Activated naive CD8-positive, alpha-beta T cell treated with anti-CD3 and anti-CD28 coated beads, Interleukin-2, amount 10 ng/mL, durations not matched to agents 7 days and 5 days (primary cell): Measurements from ENCODE around the gene XRN2. TPM values are rescaled to one million over a fixed set of nuclear protein-coding genes. Genes with fewer than 3 reads are reported as not detected.

ENCODE experiments used
- ATAC-seq: fragments of 150-1000 bp; cut with Tn5 transposase; one replicate; pipeline ENCODE4 v1.10.0; 2021; ENCODE audit warnings: low read depth, moderate library complexity
- POLR2A ChIA-PET: fragments of 350-600 bp; sonication (Branson Sonifier 250); formaldehyde crosslinking; loops from one replicate; lab custom pipeline; 2021; ENCODE audit warnings: antibody characterized with exemption; lab: Charles Lee
- DNase-seq: peaks from one replicate; pipeline ENCODE4 v3.0.0; 2021
- H3K27ac Mint-ChIP-seq: one replicate; pipeline ENCODE4 v1.8.0; 2022; ENCODE audit warnings: mild to moderate bottlenecking, mixed read lengths
- H3K27me3 Mint-ChIP-seq: one replicate; pipeline ENCODE4 v1.8.0; 2022; ENCODE audit warnings: mild to moderate bottlenecking, moderate library complexity, mixed read lengths
- H3K36me3 Mint-ChIP-seq: one replicate; pipeline ENCODE4 v1.8.0; 2021; ENCODE audit warnings: mild to moderate bottlenecking, mixed read lengths
- H3K4me1 Mint-ChIP-seq: one replicate; pipeline ENCODE4 v1.8.0; 2021; ENCODE audit warnings: mixed read lengths
- H3K4me3 Mint-ChIP-seq: one replicate; pipeline ENCODE4 v1.8.0; 2022; ENCODE audit warnings: mild to moderate bottlenecking, moderate library complexity, mixed read lengths
- H3K9me3 Mint-ChIP-seq: one replicate; pipeline ENCODE4 v1.8.0; 2021; ENCODE audit warnings: mixed read lengths
- total RNA-seq, 2 experiments: library from RNA; stranded (reverse); gene quantifications; one replicate each; pipeline ENCODE4 v1.2.3, GENCODE V29; 2021

Gene XRN2
- total RNA-seq, 2 experiments from 2014 or later: 51.5 to 53.7 TPM

DNA sequence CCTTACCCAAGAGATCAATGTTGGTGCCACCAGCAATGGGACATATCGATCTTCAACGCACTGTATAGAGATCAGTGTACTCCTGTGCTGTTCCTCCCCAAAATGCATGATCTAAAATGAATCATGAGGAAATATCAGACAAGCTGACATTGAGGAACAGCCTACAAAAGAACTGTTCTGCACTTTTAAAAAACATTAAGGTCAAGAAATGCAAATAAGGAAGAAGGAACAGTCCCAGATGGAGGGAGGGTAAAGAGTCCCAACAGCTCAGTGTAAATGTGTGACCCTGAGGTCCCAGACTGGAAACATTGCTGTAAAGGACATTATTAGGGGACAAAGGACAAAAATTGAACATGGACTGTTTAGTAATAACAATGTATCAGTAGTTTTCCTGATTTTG lies 24.3 kb upstream of the XRN2 start:
- H3K27ac Mint-ChIP-seq: no peak overlapping the region
- POLR2A ChIA-PET: no interaction called here
- H3K4me3 Mint-ChIP-seq: no peak overlapping the region
- H3K9me3 Mint-ChIP-seq: no peaks in the 10 kb centered on the region
- ATAC-seq: no peak
- no peak for DNase-seq
- H3K36me3 Mint-ChIP-seq: no peaks in the 10 kb centered on the region
- no peaks in the 10 kb centered on the region for H3K4me1 Mint-ChIP-seq
- H3K27me3 Mint-ChIP-seq: peaks cover 24% of the 10 kb centered on the region

DNA sequence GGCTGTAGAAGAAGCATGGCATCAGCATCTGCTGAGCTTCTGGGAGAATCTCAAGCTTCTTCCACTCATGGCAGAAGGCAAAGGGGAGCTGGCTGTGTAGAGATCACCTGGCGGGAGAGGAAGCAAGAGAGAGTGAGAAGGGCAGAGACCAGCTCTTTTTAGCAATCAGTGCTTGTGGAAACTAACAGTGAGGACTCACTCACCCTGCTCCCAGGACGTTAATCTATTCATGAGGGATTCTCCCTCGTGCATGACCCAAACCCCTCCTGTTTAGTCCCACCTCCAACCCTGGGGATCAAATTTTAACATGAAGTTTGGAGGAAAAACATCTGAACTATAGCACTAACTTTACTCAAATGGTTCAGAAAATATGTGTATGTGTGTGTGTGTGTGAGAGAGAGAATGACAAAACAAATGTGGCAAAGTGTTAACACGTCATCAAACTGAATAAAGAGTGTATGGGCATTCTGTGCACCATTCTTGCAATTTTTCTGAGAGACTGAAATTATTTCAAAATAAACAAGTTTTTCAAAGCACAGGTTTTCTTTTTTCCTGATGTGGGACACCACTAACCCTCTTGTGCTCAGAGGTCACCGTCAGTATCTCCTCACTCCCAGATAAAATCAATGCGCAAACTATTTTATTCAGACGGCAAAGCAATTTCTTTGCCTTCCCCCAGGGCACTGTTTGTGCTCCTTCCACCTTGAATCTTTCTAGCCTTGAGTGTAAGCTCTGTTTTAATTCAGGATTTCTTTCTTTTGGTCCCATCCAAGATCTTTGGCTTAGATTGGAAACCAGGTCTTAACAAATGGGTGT lies 23.2 kb upstream of the XRN2 start:
- POLR2A ChIA-PET: no interaction called here
- no peaks in the 10 kb centered on the region for H3K9me3 Mint-ChIP-seq
- ATAC-seq: no peak
- H3K27me3 Mint-ChIP-seq: peaks cover 24% of the 10 kb centered on the region
- H3K27ac Mint-ChIP-seq: no peak overlapping the region
- no peaks in the 10 kb centered on the region for H3K36me3 Mint-ChIP-seq
- H3K4me1 Mint-ChIP-seq: no peaks in the 10 kb centered on the region
- H3K4me3 Mint-ChIP-seq: no peak overlapping the region
- DNase-seq: no peak

DNA sequence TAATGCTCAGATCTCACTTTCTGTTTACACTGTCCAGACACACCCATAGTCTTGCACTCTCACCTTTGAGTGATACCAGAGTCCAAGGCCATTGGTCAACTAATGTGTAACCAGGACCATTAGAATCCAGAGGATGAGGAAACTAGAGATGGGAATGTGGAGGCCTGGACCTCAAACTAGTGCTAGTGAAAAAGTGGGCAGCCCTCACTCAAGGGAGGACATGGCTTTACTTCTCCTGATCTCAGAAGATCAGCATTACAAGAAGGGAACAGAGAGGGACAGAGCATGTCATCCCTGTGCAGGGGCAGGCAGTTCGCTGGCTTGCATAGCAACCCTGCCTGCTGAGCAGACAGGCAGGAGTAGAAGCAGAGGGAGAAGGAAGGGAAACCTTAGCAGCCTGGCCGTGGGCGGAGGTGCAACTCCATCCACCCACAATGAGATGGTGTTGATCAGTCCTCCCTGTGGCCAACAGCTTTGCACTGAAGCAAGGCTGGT lies 22.6 kb upstream of the XRN2 start:
- H3K4me1 Mint-ChIP-seq: no peaks in the 10 kb centered on the region
- no peak overlapping the region for H3K27ac Mint-ChIP-seq
- ATAC-seq (no peak), DNase-seq (no peak)
- H3K4me3 Mint-ChIP-seq: no peak overlapping the region
- H3K36me3 Mint-ChIP-seq: no peaks in the 10 kb centered on the region
- peaks cover 25% of the 10 kb centered on the region for H3K27me3 Mint-ChIP-seq
- POLR2A ChIA-PET: no interaction called here
- H3K9me3 Mint-ChIP-seq: no peaks in the 10 kb centered on the region

DNA sequence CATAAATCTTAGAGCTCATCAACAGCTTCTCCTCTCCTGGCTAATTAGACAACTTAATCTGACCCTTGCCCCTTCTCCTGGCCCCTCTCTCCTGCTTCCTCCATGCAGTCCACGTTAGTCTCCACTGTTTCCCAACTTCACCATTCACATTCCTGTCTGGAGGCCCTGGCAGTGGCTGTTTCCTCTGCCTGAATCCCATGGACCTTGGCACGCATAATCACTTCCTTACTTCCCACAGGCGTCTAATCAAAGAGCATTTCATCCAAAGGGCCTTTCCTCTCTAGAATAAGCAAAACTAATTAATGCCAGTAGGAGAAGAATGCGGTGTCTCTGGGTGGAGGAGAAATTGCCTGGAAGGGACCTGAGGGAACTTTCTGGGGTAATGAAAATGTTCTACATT lies 16.4 kb upstream of the XRN2 start:
- Mint-ChIP-seq H3K27me3 (peaks cover 22% of the 10 kb centered on the region), H3K9me3 (peaks cover 2% of the 10 kb centered on the region), H3K4me3 (no peak overlapping the region), H3K36me3 (no peaks in the 10 kb centered on the region), H3K27ac (no peak overlapping the region), H3K4me1 (no peaks in the 10 kb centered on the region)
- POLR2A ChIA-PET: no interaction called here
- DNase-seq (no peak), ATAC-seq (no peak)

DNA sequence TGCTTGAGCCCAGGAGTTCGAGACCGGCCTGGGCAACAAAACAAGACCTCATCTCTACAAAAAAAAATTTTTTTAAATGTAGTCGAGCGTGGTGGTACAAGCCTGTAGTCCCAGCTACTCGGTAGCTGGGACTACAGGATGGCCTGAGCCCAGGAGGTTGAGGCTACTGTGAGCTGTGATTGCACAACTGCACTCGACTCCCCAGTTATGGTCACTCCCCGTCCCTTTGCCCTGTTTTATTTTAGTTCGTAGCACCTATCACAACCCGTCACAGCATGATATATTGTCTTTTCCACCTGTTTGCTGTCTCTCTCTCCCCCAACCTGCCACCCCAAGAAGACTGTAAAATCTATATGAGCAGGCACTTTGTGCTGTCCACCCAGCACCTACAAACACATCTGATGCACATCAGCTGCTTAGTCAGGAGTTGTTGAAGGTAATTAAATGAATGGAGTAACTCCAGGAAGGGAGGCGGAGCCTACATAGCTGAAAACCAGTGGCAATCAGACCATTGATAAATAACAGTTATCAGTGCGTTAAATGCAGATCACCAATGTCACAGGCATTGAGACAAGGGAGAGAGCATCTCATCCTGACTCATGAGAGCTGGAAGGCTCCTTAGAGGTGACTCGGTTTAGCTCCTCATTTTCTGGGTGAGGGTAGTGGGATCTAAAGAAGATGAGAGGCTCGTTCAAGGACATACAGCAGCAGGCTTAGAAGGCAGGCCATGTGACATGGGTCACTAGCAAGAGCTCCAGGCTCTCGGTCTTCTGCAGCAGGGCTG lies 14.4 kb upstream of the XRN2 start:
- no peak overlapping the region for H3K27ac Mint-ChIP-seq
- no peak for ATAC-seq
- no peaks in the 10 kb centered on the region for H3K36me3 Mint-ChIP-seq
- H3K4me3 Mint-ChIP-seq: no peak overlapping the region
- peaks cover 2% of the 10 kb centered on the region for H3K9me3 Mint-ChIP-seq
- DNase-seq: no peak
- H3K4me1 Mint-ChIP-seq: no peaks in the 10 kb centered on the region
- peaks cover 12% of the 10 kb centered on the region for H3K27me3 Mint-ChIP-seq
- POLR2A ChIA-PET: no interaction called here

DNA sequence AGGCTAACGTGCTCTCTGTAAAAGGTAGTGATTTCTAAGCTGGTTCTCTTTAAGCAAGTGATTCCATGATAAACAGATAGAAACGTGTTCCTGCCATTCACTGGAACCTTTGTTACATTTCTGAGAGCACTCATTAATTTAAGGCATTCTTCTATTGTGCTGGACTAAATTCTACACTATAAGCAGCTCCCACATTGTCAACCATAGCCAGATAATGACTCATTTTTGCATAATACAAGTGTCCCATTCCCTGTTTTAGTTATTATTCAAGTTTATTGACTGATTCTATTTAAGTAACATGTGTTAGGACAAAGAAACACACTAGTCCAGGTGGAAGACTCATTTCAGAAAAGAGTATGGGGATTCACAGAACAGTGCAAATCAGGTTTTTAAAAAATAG lies 13.5 kb upstream of the XRN2 start:
- H3K4me3 Mint-ChIP-seq: no peak overlapping the region
- no peak for DNase-seq
- H3K9me3 Mint-ChIP-seq: peaks cover 2% of the 10 kb centered on the region
- H3K27ac Mint-ChIP-seq: no peak overlapping the region
- POLR2A ChIA-PET: no interaction called here
- ATAC-seq: no peak
- H3K4me1 Mint-ChIP-seq: no peaks in the 10 kb centered on the region
- peaks cover 12% of the 10 kb centered on the region for H3K27me3 Mint-ChIP-seq
- no peaks in the 10 kb centered on the region for H3K36me3 Mint-ChIP-seq

DNA sequence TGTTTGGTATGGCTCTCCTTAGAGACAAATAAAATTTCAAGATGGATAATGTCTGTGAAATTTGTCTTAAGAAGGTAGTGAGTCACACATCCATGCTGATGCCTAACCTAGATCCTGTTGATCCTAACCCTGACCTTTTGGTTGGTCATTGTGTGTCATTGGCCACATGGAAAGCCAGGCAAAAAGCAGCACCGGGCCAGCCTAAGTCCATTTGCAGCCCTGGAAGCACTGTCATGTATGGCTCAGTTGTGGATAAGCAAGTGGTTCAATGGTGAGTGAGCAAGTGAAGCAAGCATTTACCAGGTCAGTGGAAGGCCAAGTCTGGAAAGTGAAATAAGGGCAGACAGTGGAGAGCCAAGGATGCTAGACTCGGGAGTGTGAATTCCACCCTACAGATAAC lies 12.1 kb upstream of the XRN2 start:
- Mint-ChIP-seq H3K27ac (no peak overlapping the region), H3K4me1 (no peaks in the 10 kb centered on the region), H3K4me3 (no peak overlapping the region), H3K9me3 (peaks cover 2% of the 10 kb centered on the region), H3K36me3 (no peaks in the 10 kb centered on the region), H3K27me3 (peaks cover 17% of the 10 kb centered on the region)
- DNase-seq (no peak), ATAC-seq (no peak)
- POLR2A ChIA-PET: no interaction called here

DNA sequence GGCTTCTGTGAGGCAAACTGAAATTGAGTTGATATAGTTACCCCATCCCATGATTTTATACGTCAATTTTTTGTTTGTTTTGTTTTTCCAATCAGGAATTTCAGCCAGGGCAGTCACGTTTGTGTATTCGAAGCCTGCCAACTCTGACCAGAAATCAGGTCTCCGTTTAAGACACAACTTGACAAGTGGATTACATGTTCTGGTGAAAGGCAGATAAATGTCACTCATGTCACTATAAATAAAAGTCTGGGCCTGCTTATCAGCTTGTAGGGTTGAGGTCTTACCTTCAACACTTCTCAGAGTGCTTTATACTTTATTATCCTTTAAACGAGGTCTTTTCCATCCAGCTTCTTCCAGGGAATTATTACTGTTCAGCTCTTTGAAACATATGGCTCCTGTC lies 8.4 kb upstream of the XRN2 start:
- POLR2A ChIA-PET: no interaction called here
- DNase-seq: no peak
- H3K36me3 Mint-ChIP-seq: peaks cover 2% of the 10 kb centered on the region

DNA sequence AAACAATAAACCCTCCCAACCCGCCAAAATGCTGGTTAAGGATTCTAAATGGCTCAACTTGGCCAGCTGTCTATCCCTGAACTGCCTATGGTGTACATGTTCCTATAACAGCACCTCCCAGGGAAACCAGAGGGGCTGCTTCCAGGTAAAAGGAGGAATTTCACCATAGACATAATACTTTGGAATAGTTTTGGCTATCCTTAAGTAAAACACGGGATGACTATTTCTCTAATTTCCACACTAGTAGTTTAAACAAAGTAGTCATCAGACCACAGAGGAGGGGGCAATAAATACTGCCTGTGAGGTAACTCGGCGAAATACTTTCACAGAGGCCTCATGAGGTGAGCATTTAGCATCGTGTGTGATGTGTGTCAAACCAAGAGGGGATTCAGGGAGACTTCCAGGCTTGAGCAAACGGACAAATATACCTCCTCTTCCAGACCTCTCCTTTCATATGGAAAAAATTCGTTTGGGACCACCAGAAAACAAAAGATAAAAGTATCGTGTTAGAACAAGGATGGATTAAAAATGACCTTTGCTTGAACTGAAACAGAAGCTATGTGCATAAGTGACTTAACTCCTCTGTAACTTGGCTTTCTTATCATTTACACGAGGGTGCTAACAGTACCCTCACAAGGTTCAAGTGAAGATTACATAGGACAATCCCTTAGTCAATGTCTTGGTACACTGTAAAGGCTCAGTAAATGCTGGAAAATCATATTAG lies 1.0 kb upstream of the XRN2 start:
- Mint-ChIP-seq H3K9me3 (no peaks in the 10 kb centered on the region), H3K4me1 (peaks cover 22% of the 10 kb centered on the region), H3K27ac (peak overlapping the region; percentile 99), H3K36me3 (peaks cover 10% of the 10 kb centered on the region), H3K4me3 (peak overlapping the region; percentile 98), H3K27me3 (peaks cover 4% of the 10 kb centered on the region)
- DNase-seq (no peak), ATAC-seq (no peak)
- POLR2A ChIA-PET: no interaction called here

More for the DNA sequence above, 8.4 kb upstream of the XRN2 start:
- peaks cover 2% of the 10 kb centered on the region for H3K4me1 Mint-ChIP-seq
- H3K9me3 Mint-ChIP-seq: no peaks in the 10 kb centered on the region
- peaks cover 16% of the 10 kb centered on the region for H3K27me3 Mint-ChIP-seq
- H3K4me3 Mint-ChIP-seq: no peak overlapping the region
- ATAC-seq: no peak
- no peak overlapping the region for H3K27ac Mint-ChIP-seq

DNA sequence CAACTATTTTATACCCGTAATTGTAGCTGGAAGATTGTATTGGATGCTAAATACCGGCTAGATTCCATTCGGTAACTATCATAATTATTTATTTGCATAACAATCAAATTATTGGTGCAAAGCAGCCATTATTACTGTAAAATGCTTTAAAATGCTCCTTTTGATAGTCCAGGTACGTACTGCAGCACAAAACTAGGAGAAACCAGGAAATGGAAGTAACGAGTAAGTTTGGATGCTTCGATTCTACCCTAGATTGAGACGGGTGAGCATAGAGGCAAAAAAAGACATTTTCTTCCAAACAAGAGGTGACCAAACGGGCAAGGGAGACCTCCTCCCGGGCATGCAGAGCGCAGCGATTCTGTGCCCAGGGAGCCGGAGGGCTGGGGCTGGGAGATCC lies 469 bp upstream of the XRN2 start:
- peaks cover 16% of the 10 kb centered on the region for H3K36me3 Mint-ChIP-seq
- no peak for ATAC-seq
- peak overlapping the region; percentile 98 for H3K4me3 Mint-ChIP-seq
- no peaks in the 10 kb centered on the region for H3K9me3 Mint-ChIP-seq
- POLR2A ChIA-PET: interaction anchor here (0.7 to 1.6 kb wide), 6 partner anchors 10 to 136 kb away, joined by 3 to 10 read pairs (median 4); no protein-coding TSS in a partner anchor
- H3K27me3 Mint-ChIP-seq: peaks cover 4% of the 10 kb centered on the region
- peak overlapping the region; percentile 99 for H3K27ac Mint-ChIP-seq
- DNase-seq: no peak
- peaks cover 25% of the 10 kb centered on the region for H3K4me1 Mint-ChIP-seq

DNA sequence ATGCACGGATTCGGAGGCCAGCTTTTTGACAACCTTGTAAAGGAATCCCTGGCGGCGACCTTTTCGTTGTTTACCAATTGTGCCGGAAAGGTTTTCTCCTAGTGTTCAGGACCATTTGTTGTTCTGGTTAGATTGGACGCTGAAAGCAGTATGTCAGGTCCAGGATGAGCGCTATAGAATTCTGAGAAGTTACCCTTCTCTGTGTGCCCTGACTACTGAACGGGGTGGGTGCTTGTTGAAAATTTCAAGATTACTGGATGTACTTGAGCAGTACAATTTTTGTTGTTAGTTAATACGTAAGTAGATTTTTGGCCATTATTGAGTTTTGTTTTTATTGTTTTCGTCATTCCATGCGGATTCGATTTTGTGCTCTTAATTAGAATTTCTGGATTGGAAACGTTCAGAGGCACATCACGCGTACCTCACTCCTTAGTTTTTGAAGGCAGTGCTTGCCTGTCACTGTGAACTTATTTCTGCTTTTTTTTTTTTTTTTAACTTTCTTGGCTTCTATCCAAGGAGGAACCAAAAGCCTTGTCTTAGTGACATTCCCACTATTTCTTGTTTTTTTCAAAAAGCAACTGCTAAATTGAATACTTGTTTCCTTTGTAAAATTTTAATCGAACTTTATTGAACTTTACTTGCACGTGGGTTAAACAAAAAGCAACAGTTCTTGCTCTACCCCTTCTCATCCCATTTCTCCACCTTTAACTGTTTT lies 898 bp downstream of the XRN2 start:
- ATAC-seq (peak; percentile 10), DNase-seq (no peak)
- no peaks in the 10 kb centered on the region for H3K27me3 Mint-ChIP-seq
- POLR2A ChIA-PET: interaction anchor here (0.6 to 1.6 kb wide), 6 partner anchors 8 to 167 kb away, joined by 3 to 10 read pairs (median 4); no protein-coding TSS in a partner anchor
- peak overlapping the region; percentile 98 for H3K4me3 Mint-ChIP-seq
- H3K9me3 Mint-ChIP-seq: peaks cover 6% of the 10 kb centered on the region
- H3K36me3 Mint-ChIP-seq: peaks cover 26% of the 10 kb centered on the region
- peak overlapping the region; percentile 99 for H3K27ac Mint-ChIP-seq
- peaks cover 30% of the 10 kb centered on the region for H3K4me1 Mint-ChIP-seq

DNA sequence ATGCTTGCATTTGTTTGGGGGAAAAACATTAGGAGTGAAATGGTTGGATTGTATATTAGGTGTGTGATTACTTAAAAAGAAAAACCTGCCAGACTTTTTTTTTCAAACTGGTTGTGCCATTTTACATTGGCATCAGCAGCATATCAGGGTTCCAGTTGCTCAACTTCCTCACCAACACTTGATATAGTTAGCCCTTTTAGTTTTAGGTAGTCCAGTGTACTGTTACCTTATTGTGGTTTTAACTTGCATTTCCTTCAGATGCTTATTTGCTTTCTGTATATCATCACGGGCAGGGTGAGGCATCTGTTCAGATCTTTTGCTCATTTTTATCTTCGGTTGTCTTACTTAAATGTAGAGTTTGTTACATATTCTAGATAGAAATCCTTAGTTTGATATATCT lies 5.2 kb downstream of the XRN2 start:
- H3K4me3 Mint-ChIP-seq: no peak overlapping the region
- H3K9me3 Mint-ChIP-seq: peaks cover 6% of the 10 kb centered on the region
- no peak overlapping the region for H3K27ac Mint-ChIP-seq
- H3K36me3 Mint-ChIP-seq: peaks cover 40% of the 10 kb centered on the region
- DNase-seq (no peak), ATAC-seq (no peak)
- peaks cover 43% of the 10 kb centered on the region for H3K4me1 Mint-ChIP-seq
- POLR2A ChIA-PET: no interaction called here
- H3K27me3 Mint-ChIP-seq: no peaks in the 10 kb centered on the region
